BE2C (cell line): ENCODE measurements around the gene MBNL1.

Source experiments
- DNase-seq: peaks from one replicate; pipeline ENCODE4 v3.0.0-alpha.2; 2020
- H3K27me3 ChIP-seq: fragments of 250-450 bp; sonication (Bioruptor Pico); 2 replicates; pipeline ENCODE4 v1.5.1; 2020; ENCODE audit warnings: mild to moderate bottlenecking
- H3K36me3 ChIP-seq: fragments of 250-450 bp; sonication (Bioruptor Pico); 2 replicates; pipeline ENCODE4 v1.5.1; 2020; ENCODE audit warnings: mild to moderate bottlenecking
- H3K4me1 ChIP-seq: fragments of 250-450 bp; sonication (Bioruptor Pico); 2 replicates; pipeline ENCODE4 v1.5.1; 2020
- H3K4me3 ChIP-seq: 2 replicates; pipeline ENCODE4 v1.5.1; 2011; ENCODE audit warnings: low read depth, low read length
- H3K9me3 ChIP-seq: fragments of 250-450 bp; sonication (Bioruptor Pico); 2 replicates; pipeline ENCODE4 v1.5.1; 2020
- CTCF ChIP-seq: IDR thresholded peaks from 2 replicates; pipeline ENCODE4 v1.5.1; 2012; ENCODE audit warnings: mild to moderate bottlenecking, low read depth, low read length

MBNL1 gene

GRCh38 chr3:152513301-152513960 is 244.7 kb downstream of the MBNL1 start:
- no peaks in the 10 kb centered on the region for H3K4me1 ChIP-seq
- no peak for TF ChIP-seq CTCF
- no peak for DNase-seq
- no peaks in the 10 kb centered on the region for H3K36me3 ChIP-seq
- H3K27me3 ChIP-seq: peaks cover 12% of the 10 kb centered on the region
- H3K4me3 ChIP-seq: no peak overlapping the region
- H3K9me3 ChIP-seq: no peaks in the 10 kb centered on the region
